ENCODE measurements around the gene DOCK6.

- no peak for TF ChIP-seq NFRKB (IDR thresholded peaks at IDR 0.05)
- TF ChIP-seq FOXM1 (IDR thresholded peaks at IDR 0.05; ENCODE audit: borderline replicate concordance), result no peak
- no peak for TF ChIP-seq BHLHE40 (IDR thresholded peaks at IDR 0.05; ENCODE audit: borderline replicate concordance)
- TF ChIP-seq TARDBP (IDR thresholded peaks at IDR 0.05), result no peak
- TF ChIP-seq SUZ12 (IDR thresholded peaks at IDR 0.05), result no peak
- TF ChIP-seq PKNOX1 (IDR thresholded peaks at IDR 0.05), result no peak
- no peak for TF ChIP-seq ZNF384 (IDR thresholded peaks at IDR 0.05)
- no peak for TF ChIP-seq L3MBTL2 (conservative IDR thresholded peaks at IDR 0.05)
- TF ChIP-seq FOXA1 (IDR thresholded peaks at IDR 0.05), result no peak
- no peak for TF ChIP-seq FOXK2 (IDR thresholded peaks at IDR 0.05)
- TF ChIP-seq SP1 (IDR thresholded peaks at IDR 0.05), result no peak
- no peak for TF ChIP-seq LEF1 (IDR thresholded peaks at IDR 0.05; ENCODE audit: borderline replicate concordance)
- no peak for TF ChIP-seq HDGF (IDR thresholded peaks at IDR 0.05; ENCODE audit: borderline replicate concordance)
- TF ChIP-seq ARNT (IDR thresholded peaks at IDR 0.05), result no peak
Measured at GRCh38 chr19:11242025-11242424, 20.3 kb downstream of the DOCK6 start.

All from HEK293T (cell line).